SK-N-SH treated with all-trans-retinoic acid at 6 μM for 48 hours (cell line): ENCODE measurements around the gene SCFD2.

Experiments
- ATAC-seq: fragments of 200-7000 bp; cut with Tn5 transposase; 3 replicates; pipeline ENCODE4 v1.9.1; 2020; ENCODE audit warnings: mild to moderate bottlenecking, moderate library complexity
- ARNTL ChIP-seq: fragments of 450-650 bp; formaldehyde crosslinking; IDR thresholded peaks from 2 replicates; pipeline ENCODE4 v1.5.0; 2020; ENCODE audit warnings: low read depth, mild to moderate bottlenecking, moderate library complexity, borderline replicate concordance
- BACH2 ChIP-seq: fragments of 250-450 bp; sonication (Bioruptor Pico); IDR thresholded peaks from 2 replicates; pipeline ENCODE4 v1.9.0; 2021; ENCODE audit warnings: mild to moderate bottlenecking, borderline replicate concordance
- CSDC2 ChIP-seq: fragments of 250-450 bp; sonication (Bioruptor Pico); IDR thresholded peaks from 2 replicates; pipeline ENCODE4 v1.5.0; 2020; ENCODE audit warnings: mild to moderate bottlenecking, moderate library complexity
- ESRRG ChIP-seq: fragments of 250-450 bp; sonication (Bioruptor Pico); IDR thresholded peaks from 2 replicates; pipeline ENCODE4 v1.6.1; 2021; ENCODE audit warnings: mild to moderate bottlenecking
- GLIS3 ChIP-seq: fragments of 250-450 bp; sonication (Bioruptor Pico); IDR thresholded peaks from 2 replicates; pipeline ENCODE4 v1.5.0; 2020; ENCODE audit warnings: mild to moderate bottlenecking, moderate library complexity
- ISL1 ChIP-seq: fragments of 250-450 bp; sonication (Bioruptor Pico); IDR thresholded peaks from 2 replicates; pipeline ENCODE4 v2.1.2; 2022; ENCODE audit warnings: mild to moderate bottlenecking, moderate library complexity
- OSR1 ChIP-seq: fragments of 250-450 bp; sonication (Bioruptor Pico); IDR thresholded peaks from 2 replicates; pipeline ENCODE4 v1.8.0; 2022; ENCODE audit warnings: moderate library complexity, mild to moderate bottlenecking, inconsistent platforms
- PATZ1 ChIP-seq: fragments of 250-450 bp; sonication (Bioruptor Pico); IDR thresholded peaks from 2 replicates; pipeline ENCODE4 v1.8.0; 2020; ENCODE audit warnings: mild to moderate bottlenecking, moderate library complexity, borderline replicate concordance
- PPARA ChIP-seq: fragments of 250-450 bp; sonication (Bioruptor Pico); IDR thresholded peaks from 2 replicates; pipeline ENCODE4 v1.5.0; 2020; ENCODE audit warnings: mild to moderate bottlenecking, borderline replicate concordance
- RARB ChIP-seq: fragments of 250-450 bp; sonication (Bioruptor Pico); IDR thresholded peaks from 2 replicates; pipeline ENCODE4 v1.8.0; 2021; ENCODE audit warnings: mild to moderate bottlenecking, moderate library complexity
- SNAI2 ChIP-seq: fragments of 250-450 bp; sonication (Bioruptor Pico); IDR thresholded peaks from 2 replicates; pipeline ENCODE4 v1.5.0; 2020; ENCODE audit warnings: mild to moderate bottlenecking, moderate library complexity
- TCF4 ChIP-seq: fragments of 250-450 bp; sonication (Bioruptor Pico); IDR thresholded peaks from 2 replicates; pipeline ENCODE4 v1.8.0; 2021; ENCODE audit warnings: mild to moderate bottlenecking, moderate library complexity, borderline replicate concordance
- TOX ChIP-seq: fragments of 250-450 bp; sonication (Bioruptor Pico); IDR thresholded peaks from 2 replicates; pipeline ENCODE4 v1.8.0; 2021; ENCODE audit warnings: mild to moderate bottlenecking, moderate library complexity, borderline replicate concordance
- TSHZ2 ChIP-seq: fragments of 250-450 bp; sonication (Bioruptor Pico); IDR thresholded peaks from 2 replicates; pipeline ENCODE4 v1.5.0; 2020; ENCODE audit warnings: mild to moderate bottlenecking, moderate library complexity
- ZC3H10 ChIP-seq: fragments of 250-450 bp; sonication (Bioruptor Pico); IDR thresholded peaks from 2 replicates; pipeline ENCODE4 v1.5.1; 2021; ENCODE audit warnings: mild to moderate bottlenecking, moderate library complexity
- ZFP3 ChIP-seq: fragments of 250-450 bp; sonication (Bioruptor Pico); IDR thresholded peaks from 2 replicates; pipeline ENCODE4 v1.5.0; 2020; ENCODE audit warnings: mild to moderate bottlenecking, moderate library complexity
- ZFP30 ChIP-seq: fragments of 450-650 bp; formaldehyde crosslinking; IDR thresholded peaks from 2 replicates; pipeline ENCODE4 v1.5.0; 2022; ENCODE audit warnings: mild to moderate bottlenecking, moderate library complexity
- ZNF565 ChIP-seq: fragments of 450-650 bp; formaldehyde crosslinking; conservative IDR thresholded peaks from 2 replicates; pipeline ENCODE4 v1.5.0; 2020; ENCODE audit warnings: low read depth, mild to moderate bottlenecking, moderate library complexity
- ZNF70 ChIP-seq: fragments of 450-650 bp; formaldehyde crosslinking; IDR thresholded peaks from 2 replicates; pipeline ENCODE4 v1.5.0; 2020; ENCODE audit warnings: mild to moderate bottlenecking, moderate library complexity
- ZNF8 ChIP-seq: fragments of 450-650 bp; formaldehyde crosslinking; IDR thresholded peaks from 2 replicates; pipeline ENCODE4 v1.5.0; 2020; ENCODE audit warnings: mild to moderate bottlenecking, moderate library complexity
- TF ChIP-seq, protein P1 (sequence below): fragments of 250-450 bp; sonication (Bioruptor Pico); IDR thresholded peaks from 2 replicates; pipeline ENCODE4 v1.8.0; 2021; ENCODE audit warnings: low read depth, mild to moderate bottlenecking, moderate library complexity, borderline replicate concordance
- TF ChIP-seq, protein P2 (sequence below): fragments of 250-450 bp; sonication (Bioruptor Pico); IDR thresholded peaks from 2 replicates; pipeline ENCODE4 v1.5.1; 2021; ENCODE audit warnings: mild to moderate bottlenecking, moderate library complexity
- TF ChIP-seq, protein P3 (sequence below): fragments of 250-450 bp; sonication (Bioruptor Pico); IDR thresholded peaks from 2 replicates; pipeline ENCODE4 v1.5.1; 2020; ENCODE audit warnings: low read depth, mild to moderate bottlenecking, moderate library complexity

Gene SCFD2

DNA sequence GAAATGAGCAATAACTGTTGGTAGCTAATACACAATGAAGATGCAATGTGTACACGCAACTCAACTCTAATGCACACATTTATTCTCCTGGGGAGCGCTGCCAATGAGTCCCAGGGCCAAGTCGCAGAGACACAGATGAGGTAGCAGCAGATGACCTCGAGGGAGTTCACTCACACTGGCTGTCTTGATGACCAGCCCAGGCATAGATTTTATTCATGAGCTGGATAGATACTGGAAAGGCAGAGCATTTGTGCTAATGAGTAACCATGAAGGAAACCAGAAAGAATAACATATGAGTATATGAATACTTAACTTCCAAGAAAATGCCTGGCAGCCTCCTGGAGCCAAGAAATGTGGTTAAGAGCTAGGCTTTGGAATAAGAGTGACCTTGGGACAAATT lies 461.4 kb downstream of the SCFD2 start:
- TF ChIP-seq ZNF70 (CRISPR knock-in tag) = no peak
- TF ChIP-seq TSHZ2 (CRISPR knock-in tag) = no peak
- no peak for TF ChIP-seq BACH2 (CRISPR knock-in tag)
- no peak for TF ChIP-seq TCF4
- TF ChIP-seq, protein P1, sequence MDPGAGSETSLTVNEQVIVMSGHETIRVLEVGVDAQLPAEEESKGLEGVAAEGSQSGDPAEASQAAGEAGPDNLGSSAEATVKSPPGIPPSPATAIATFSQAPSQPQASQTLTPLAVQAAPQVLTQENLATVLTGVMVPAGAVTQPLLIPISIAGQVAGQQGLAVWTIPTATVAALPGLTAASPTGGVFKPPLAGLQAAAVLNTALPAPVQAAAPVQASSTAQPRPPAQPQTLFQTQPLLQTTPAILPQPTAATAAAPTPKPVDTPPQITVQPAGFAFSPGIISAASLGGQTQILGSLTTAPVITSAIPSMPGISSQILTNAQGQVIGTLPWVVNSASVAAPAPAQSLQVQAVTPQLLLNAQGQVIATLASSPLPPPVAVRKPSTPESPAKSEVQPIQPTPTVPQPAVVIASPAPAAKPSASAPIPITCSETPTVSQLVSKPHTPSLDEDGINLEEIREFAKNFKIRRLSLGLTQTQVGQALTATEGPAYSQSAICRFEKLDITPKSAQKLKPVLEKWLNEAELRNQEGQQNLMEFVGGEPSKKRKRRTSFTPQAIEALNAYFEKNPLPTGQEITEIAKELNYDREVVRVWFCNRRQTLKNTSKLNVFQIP (CRISPR knock-in tag) = no peak
- TF ChIP-seq CSDC2 (CRISPR knock-in tag) = no peak
- TF ChIP-seq, protein P2, sequence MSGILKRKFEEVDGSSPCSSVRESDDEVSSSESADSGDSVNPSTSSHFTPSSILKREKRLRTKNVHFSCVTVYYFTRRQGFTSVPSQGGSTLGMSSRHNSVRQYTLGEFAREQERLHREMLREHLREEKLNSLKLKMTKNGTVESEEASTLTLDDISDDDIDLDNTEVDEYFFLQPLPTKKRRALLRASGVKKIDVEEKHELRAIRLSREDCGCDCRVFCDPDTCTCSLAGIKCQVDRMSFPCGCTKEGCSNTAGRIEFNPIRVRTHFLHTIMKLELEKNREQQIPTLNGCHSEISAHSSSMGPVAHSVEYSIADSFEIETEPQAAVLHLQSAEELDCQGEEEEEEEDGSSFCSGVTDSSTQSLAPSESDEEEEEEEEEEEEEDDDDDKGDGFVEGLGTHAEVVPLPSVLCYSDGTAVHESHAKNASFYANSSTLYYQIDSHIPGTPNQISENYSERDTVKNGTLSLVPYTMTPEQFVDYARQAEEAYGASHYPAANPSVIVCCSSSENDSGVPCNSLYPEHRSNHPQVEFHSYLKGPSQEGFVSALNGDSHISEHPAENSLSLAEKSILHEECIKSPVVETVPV (CRISPR knock-in tag) = no peak
- TF ChIP-seq ZNF8 (CRISPR knock-in tag) = no peak
- TF ChIP-seq ISL1 = no peak
- TF ChIP-seq RARB (CRISPR knock-in tag) = no peak
- TF ChIP-seq OSR1 (CRISPR knock-in tag) = no peak
- TF ChIP-seq PATZ1 (CRISPR knock-in tag) = no peak
- no peak for TF ChIP-seq ZNF565
- TF ChIP-seq ZC3H10 (CRISPR knock-in tag) = no peak
- TF ChIP-seq, all 23 proteins: peak for 0
- ATAC-seq = no peak

DNA sequence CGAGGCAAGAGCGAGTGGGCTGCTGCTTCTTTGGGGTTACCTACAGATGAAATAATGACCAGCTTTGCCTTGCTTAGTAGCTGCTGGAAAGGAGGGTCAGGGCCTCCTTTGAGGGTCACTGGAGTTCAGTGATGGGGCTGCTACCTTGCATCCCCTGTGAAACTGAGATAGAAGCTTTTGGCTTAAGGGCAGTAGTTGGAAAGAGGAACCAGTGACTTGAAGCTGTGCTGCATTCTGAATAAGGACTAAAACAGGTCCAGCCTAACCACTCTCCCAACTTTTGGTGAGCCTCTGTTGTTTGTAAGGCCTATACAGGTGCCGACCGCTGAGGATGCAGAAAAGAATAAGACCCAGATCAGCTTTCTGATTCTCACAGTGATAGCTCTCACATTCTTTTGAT lies 462.6 kb downstream of the SCFD2 start:
- no peak for TF ChIP-seq ZNF70 (CRISPR knock-in tag)
- TF ChIP-seq OSR1 (CRISPR knock-in tag) = no peak
- TF ChIP-seq ARNTL (CRISPR knock-in tag) = no peak
- TF ChIP-seq, protein P2 (CRISPR knock-in tag) = no peak
- no peak for TF ChIP-seq PATZ1 (CRISPR knock-in tag)
- TF ChIP-seq, protein P3, sequence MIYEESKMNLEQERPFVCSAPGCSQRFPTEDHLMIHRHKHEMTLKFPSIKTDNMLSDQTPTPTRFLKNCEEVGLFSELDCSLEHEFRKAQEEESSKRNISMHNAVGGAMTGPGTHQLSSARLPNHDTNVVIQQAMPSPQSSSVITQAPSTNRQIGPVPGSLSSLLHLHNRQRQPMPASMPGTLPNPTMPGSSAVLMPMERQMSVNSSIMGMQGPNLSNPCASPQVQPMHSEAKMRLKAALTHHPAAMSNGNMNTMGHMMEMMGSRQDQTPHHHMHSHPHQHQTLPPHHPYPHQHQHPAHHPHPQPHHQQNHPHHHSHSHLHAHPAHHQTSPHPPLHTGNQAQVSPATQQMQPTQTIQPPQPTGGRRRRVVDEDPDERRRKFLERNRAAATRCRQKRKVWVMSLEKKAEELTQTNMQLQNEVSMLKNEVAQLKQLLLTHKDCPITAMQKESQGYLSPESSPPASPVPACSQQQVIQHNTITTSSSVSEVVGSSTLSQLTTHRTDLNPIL (CRISPR knock-in tag) = no peak
- TF ChIP-seq ZFP30 (CRISPR knock-in tag) = no peak
- TF ChIP-seq ZNF8 (CRISPR knock-in tag) = no peak
- TF ChIP-seq TCF4 = no peak
- no peak for TF ChIP-seq GLIS3 (CRISPR knock-in tag)
- no peak for TF ChIP-seq RARB (CRISPR knock-in tag)
- TF ChIP-seq SNAI2 (CRISPR knock-in tag) = no peak
- TF ChIP-seq ZFP3 = no peak
- TF ChIP-seq PPARA = no peak
- TF ChIP-seq ESRRG (CRISPR knock-in tag) = no peak
- no peak for TF ChIP-seq CSDC2 (CRISPR knock-in tag)
- no peak for TF ChIP-seq TOX (CRISPR knock-in tag)
- TF ChIP-seq BACH2 (CRISPR knock-in tag) = no peak
- TF ChIP-seq ZC3H10 (CRISPR knock-in tag) = no peak
- no peak for TF ChIP-seq ZNF565
- no peak for ATAC-seq
